Measurements from ENCODE around the gene GALNTL6. TPM values are rescaled to one million over a fixed set of nuclear protein-coding genes. Genes with fewer than 3 reads are reported as not detected.

Gene GALNTL6
- total and polyA plus RNA-seq, 2 donors (not counting 1 experiment from before 2014, with no cell fraction given), result not detected

DNA sequence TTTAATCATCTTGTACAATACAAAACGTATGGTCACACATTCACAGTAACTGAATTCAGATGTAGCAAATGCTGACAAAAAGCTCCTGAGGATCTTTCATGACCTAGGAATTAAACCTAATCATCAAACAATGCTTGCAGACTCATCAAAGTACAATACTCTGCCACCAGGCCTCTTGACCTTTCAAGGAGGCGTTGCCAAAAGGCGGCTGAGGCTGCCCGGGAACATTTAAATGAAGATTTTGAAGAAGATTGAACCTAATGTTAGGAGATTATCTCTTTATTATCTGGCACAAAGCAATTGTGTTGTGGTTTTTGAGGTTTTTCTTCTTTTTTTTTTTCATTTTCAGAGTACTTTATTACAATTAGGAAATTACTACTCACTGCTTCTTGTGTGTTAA is 340.5 kb downstream of the GALNTL6 start:
- no peak for TF ChIP-seq EZH2 (IDR thresholded peaks at IDR 0.05; ENCODE audit: low read length, missing control alignments)
- TF ChIP-seq, protein P1, sequence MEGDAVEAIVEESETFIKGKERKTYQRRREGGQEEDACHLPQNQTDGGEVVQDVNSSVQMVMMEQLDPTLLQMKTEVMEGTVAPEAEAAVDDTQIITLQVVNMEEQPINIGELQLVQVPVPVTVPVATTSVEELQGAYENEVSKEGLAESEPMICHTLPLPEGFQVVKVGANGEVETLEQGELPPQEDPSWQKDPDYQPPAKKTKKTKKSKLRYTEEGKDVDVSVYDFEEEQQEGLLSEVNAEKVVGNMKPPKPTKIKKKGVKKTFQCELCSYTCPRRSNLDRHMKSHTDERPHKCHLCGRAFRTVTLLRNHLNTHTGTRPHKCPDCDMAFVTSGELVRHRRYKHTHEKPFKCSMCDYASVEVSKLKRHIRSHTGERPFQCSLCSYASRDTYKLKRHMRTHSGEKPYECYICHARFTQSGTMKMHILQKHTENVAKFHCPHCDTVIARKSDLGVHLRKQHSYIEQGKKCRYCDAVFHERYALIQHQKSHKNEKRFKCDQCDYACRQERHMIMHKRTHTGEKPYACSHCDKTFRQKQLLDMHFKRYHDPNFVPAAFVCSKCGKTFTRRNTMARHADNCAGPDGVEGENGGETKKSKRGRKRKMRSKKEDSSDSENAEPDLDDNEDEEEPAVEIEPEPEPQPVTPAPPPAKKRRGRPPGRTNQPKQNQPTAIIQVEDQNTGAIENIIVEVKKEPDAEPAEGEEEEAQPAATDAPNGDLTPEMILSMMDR (conservative IDR thresholded peaks at IDR 0.05 in 1 of 2, IDR thresholded peaks at IDR 0.05 in 1 of 2; ENCODE audit: low read depth in 1 of 2, low read length in 2 of 2), result no peak
- no peak overlapping the region for H3K27ac ChIP-seq (ENCODE audit: insufficient read depth, low read length)
- no peaks in the 10 kb centered on the region for H3K36me3 ChIP-seq (ENCODE audit: control insufficient read depth, insufficient read depth, low read length)
- H3K4me2 ChIP-seq (ENCODE audit: extremely low read depth, insufficient read depth, low read length), result no peak overlapping the region
- no peaks in the 10 kb centered on the region for H3K4me1 ChIP-seq (ENCODE audit: control insufficient read depth, extremely low read depth, insufficient read depth, low read length)
- H2AFZ ChIP-seq (ENCODE audit: low read length), result no peak overlapping the region
- H3K79me2 ChIP-seq (ENCODE audit: control insufficient read depth, insufficient read depth, low read length), result no peaks in the 10 kb centered on the region
- no peak for DNase-seq (ENCODE audit: low read depth in 2 of 2)
- H3K4me3 ChIP-seq (replicated peaks in 1 of 4; ENCODE audit: control extremely low read depth in 1 of 4, insufficient read depth in 1 of 4, low read depth in 3 of 4, low read length in 4 of 4), result no peak overlapping the region
- H3K27me3 ChIP-seq (ENCODE audit: control insufficient read depth, insufficient read depth, low read length), result no peaks in the 10 kb centered on the region
- no peaks in the 10 kb centered on the region for H4K20me1 ChIP-seq (ENCODE audit: control insufficient read depth, extremely low read depth, insufficient read depth, low read length)
- no peak overlapping the region for H3K9ac ChIP-seq (ENCODE audit: insufficient read depth, low read length)
- H3K9me3 ChIP-seq (ENCODE audit: control insufficient read depth, insufficient read depth, low read depth, low read length), result no peaks in the 10 kb centered on the region

DNA sequence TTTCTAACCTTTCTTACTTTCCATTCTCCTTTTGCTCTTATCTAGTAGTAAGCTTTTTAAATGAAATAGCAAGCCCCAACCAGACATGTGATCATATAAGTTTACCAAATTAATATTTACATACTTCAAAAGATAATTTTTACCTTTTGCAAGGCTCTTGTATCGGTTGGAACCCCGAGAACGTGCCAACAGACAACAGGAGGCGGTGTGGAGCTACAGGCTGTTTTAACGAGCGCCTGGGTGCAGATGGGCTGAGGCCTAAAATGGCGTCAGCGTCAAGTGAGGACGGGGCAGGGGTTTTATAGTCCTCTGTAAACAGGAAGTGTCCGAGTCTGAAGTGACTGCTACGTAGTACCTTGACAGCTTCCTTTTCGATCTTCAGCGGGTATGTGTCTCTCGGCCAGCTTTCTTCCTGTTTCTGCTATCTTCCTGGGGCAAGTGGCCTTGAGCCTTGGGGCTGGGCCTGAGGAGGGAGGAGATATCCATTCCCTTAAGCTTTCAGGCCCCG is 342.7 kb downstream of the GALNTL6 start:
- Histone ChIP-seq H3K4me3 (replicated peaks in 1 of 4; ENCODE audit: control extremely low read depth in 1 of 4, insufficient read depth in 1 of 4, low read depth in 3 of 4, low read length in 4 of 4) (no peak overlapping the region), H3K79me2 (ENCODE audit: control insufficient read depth, insufficient read depth, low read length) (no peaks in the 10 kb centered on the region), H3K4me1 (ENCODE audit: control insufficient read depth, extremely low read depth, insufficient read depth, low read length) (no peaks in the 10 kb centered on the region), H2AFZ (ENCODE audit: low read length) (no peak overlapping the region), H3K9ac (ENCODE audit: insufficient read depth, low read length) (no peak overlapping the region), H4K20me1 (ENCODE audit: control insufficient read depth, extremely low read depth, insufficient read depth, low read length) (no peaks in the 10 kb centered on the region), H3K27me3 (ENCODE audit: control insufficient read depth, insufficient read depth, low read length) (no peaks in the 10 kb centered on the region), H3K9me3 (ENCODE audit: control insufficient read depth, insufficient read depth, low read depth, low read length) (no peaks in the 10 kb centered on the region), H3K4me2 (ENCODE audit: extremely low read depth, insufficient read depth, low read length) (no peak overlapping the region), H3K36me3 (ENCODE audit: control insufficient read depth, insufficient read depth, low read length) (no peaks in the 10 kb centered on the region), H3K27ac (ENCODE audit: insufficient read depth, low read length) (no peak overlapping the region)
- no peak for TF ChIP-seq EZH2 (IDR thresholded peaks at IDR 0.05; ENCODE audit: low read length, missing control alignments)
- TF ChIP-seq, protein P1 (conservative IDR thresholded peaks at IDR 0.05 in 1 of 2, IDR thresholded peaks at IDR 0.05 in 1 of 2; ENCODE audit: low read depth in 1 of 2, low read length in 2 of 2), result no peak
- DNase-seq (ENCODE audit: low read depth in 2 of 2), result no peak

DNA sequence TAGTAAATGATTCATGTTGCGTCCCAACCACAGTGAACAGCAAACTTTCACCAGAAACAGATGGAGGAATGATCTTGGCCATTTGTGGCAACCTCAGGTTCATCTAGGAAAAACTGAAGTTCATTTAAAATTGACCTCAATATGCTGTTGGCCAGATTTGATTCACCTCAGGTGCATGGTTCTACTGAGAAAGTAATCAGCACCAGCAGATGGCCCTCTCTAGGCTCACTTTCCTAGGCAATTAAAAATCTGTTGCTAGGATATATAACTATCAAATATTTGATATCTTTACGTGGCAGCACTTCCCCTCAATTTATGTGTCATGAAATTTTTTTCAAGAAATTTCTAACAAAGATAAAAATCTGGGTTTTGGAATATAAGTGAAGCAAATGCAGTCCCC is 344.7 kb downstream of the GALNTL6 start:
- H3K79me2 ChIP-seq (ENCODE audit: control insufficient read depth, insufficient read depth, low read length), result no peaks in the 10 kb centered on the region
- H3K4me3 ChIP-seq (replicated peaks in 1 of 4; ENCODE audit: control extremely low read depth in 1 of 4, insufficient read depth in 1 of 4, low read depth in 3 of 4, low read length in 4 of 4), result no peak overlapping the region
- TF ChIP-seq, protein P1 (conservative IDR thresholded peaks at IDR 0.05 in 1 of 2, IDR thresholded peaks at IDR 0.05 in 1 of 2; ENCODE audit: low read depth in 1 of 2, low read length in 2 of 2), result no peak
- TF ChIP-seq EZH2 (IDR thresholded peaks at IDR 0.05; ENCODE audit: low read length, missing control alignments), result no peak
- H3K27ac ChIP-seq (ENCODE audit: insufficient read depth, low read length), result no peak overlapping the region
- H3K9me3 ChIP-seq (ENCODE audit: control insufficient read depth, insufficient read depth, low read depth, low read length), result no peaks in the 10 kb centered on the region
- no peaks in the 10 kb centered on the region for H3K36me3 ChIP-seq (ENCODE audit: control insufficient read depth, insufficient read depth, low read length)
- H3K4me2 ChIP-seq (ENCODE audit: extremely low read depth, insufficient read depth, low read length), result no peak overlapping the region
- H3K4me1 ChIP-seq (ENCODE audit: control insufficient read depth, extremely low read depth, insufficient read depth, low read length), result no peaks in the 10 kb centered on the region
- H3K9ac ChIP-seq (ENCODE audit: insufficient read depth, low read length), result no peak overlapping the region
- H4K20me1 ChIP-seq (ENCODE audit: control insufficient read depth, extremely low read depth, insufficient read depth, low read length), result no peaks in the 10 kb centered on the region
- no peak overlapping the region for H2AFZ ChIP-seq (ENCODE audit: low read length)
- H3K27me3 ChIP-seq (ENCODE audit: control insufficient read depth, insufficient read depth, low read length), result no peaks in the 10 kb centered on the region
- DNase-seq (ENCODE audit: low read depth in 2 of 2), result no peak
